Measurements from ENCODE around the gene RRAD.
"Not testable (repeated sequence)": the region's sequence is repeated elsewhere in the genome, so short reads cannot be mapped to it uniquely, and the experiment has no call there.

The RRAD gene

DNA sequence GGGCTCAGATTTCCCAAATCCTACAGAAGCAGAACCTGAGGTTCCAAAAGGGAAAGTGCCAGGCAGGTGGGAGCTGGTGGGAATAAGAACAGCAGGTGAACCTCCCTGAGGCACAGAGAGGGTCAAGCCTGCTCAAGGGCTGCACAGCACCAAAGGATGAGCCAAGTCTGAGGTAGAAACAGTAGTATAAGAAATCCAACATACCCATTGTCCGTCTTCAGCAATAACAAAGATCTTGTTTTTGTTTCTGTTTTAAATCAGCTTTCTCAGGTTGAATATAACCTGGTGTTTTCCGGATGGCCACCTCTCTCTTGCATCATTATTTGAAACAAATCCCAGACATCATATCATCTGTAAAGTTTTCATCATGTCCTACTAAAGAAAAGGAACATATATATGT, 25.1 kb upstream of the RRAD start:
- no peak for DNase-seq

DNA sequence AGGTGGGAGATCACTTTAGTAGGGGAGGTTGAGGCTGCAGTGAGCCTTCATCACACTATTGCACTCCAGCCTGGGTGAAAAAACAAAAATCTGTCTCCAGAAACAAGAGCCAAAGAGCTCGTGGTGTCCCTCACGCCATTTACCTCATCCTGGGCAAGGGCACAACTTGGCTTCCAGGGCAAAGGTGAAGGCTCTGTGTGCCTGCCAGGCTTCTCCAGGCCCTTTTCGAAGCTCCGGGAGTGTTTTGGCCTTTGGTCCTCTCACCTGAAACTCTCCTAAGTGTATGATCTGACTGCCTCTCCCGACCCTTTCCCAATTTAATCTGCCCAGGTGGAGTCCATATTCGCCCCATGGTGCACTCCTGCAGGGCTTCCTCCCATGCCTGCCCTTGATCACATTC, 24.1 kb upstream of the RRAD start:
- DNase-seq = no peak

- no peak for DNase-seq
Measured at GRCh38 chr16:66948837-66949225, 23.5 kb upstream of the RRAD start.

- DNase-seq = no peak
Measured at GRCh38 chr16:66948134-66948836, 22.9 kb upstream of the RRAD start.

GRCh38 chr16:66947302-66948065, 22.1 kb upstream of the RRAD start:
- DNase-seq = peak; percentile 86

DNA sequence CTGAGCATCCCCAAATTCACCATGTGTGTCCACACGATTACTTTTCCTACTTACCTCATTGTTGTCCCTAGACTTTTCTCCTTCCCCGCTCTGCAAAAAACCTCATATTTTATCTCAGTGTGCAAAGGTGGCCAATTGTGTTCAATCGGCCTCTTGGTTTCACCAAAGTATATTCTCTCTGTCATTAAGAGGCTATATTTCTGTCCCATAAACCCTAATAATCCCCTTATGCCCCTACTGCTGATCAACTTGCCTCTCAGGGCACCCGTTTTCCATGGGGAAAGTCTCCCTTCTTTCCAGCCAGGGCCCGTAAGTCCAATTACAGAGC, 21.6 kb upstream of the RRAD start:
- no peak for DNase-seq

GRCh38 chr16:66946541-66946940, 21.2 kb upstream of the RRAD start:
- no peak for DNase-seq

DNA sequence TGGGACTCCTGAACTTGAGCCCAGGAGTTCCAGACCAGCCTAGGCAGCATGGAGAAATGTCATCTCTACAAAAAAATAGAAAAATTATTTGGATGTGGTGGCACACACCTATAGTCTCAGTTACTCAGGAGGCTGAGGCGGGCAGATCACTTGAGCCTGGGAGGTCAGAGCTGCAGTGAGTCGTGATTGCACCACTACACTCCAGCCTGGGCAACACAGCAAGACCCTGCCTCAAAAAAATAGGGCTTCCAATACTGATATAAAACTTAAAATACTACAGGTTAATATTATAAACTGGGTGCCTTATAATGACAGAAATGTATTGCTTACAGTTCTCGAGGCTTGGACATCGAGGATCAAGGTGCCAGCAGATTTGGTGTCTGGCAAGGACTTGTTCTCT, 20.6 kb upstream of the RRAD start:
- DNase-seq = no peak

DNA sequence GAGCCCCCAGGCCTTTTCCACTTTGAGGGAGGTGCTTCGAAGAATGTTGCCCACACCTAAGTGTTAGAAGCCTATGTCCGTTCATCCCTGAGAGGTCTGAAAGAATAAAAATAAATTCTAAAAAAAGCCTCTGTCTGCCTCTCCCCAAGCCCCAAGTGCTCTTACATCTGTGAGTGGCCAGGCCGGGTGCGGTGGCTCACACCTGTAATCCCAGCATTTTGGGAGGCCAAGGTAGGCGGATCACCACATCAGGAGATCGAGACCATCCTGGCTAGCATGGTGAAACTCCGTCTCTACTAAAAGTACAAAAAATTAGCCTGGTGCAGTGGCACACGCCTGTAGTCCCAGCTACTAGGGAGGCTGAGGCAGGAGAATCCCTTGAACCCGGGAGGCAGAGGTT, 19.6 kb upstream of the RRAD start:
- not testable (repeated sequence) for DNase-seq

DNA sequence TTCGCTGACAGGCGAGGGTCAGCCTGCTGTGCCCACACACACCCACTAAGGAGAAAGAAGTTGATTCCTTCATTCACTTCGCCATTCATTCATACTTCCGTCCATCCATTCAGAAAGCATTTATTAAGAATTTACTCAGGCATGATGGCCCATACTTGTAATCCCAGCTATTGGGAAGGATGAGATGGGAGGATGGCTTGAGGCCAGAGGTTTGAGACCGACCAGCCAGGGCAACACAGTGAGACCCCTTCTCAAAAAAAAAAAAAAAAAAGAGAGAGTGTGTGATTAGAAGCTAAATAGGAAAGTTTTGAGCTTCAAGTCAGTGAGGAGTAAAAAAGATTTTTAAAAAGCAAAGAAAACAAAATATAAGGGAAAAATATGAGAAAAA, 18.7 kb upstream of the RRAD start:
- no peak for DNase-seq

GRCh38 chr16:66943426-66944053, 18.2 kb upstream of the RRAD start:
- no peak for DNase-seq

DNA sequence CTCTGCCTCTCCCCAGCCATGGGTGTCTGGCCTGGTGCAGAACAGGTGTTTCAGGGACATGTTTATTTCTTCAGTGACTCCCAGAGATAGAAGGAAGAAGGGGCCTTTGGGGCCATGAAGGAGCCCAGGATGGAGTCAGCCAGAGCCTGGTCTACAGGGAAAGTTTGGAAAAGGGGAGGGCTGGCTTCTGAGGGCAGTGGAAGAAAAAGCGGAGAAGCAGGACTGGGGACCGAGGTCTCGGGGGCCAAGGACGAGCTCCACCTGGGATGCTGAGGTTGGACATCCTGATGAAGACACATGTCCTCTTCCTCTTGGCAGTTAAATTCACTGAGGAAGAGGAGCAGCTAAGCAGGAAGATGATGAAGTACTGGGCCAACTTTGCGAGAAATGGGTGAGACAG, 17.6 kb upstream of the RRAD start:
- DNase-seq = no peak

- no peak for DNase-seq
Measured at GRCh38 chr16:66940236-66940635, 14.9 kb upstream of the RRAD start.

DNA sequence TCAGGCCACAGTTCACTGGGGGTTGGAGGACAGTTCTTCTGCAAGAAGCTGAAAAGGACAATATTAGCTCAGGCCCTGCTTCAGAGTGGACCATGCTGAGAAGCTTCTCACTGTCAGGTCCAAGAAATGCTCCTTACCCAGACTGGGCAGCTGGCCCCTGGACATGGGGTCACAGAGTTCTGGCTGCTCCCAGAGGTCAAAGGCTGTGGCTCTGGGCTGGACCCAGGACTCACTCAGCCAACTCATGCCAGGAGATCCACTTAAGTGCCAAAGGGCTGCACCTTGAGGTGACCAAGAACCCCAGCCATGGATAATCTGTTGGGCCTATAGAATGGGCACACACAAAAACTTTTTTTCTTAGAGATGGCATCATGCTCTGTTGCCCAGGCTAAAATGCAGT, 14.0 kb upstream of the RRAD start:
- no peak for DNase-seq

- no peak for DNase-seq
Measured at GRCh38 chr16:66937725-66938337, 12.5 kb upstream of the RRAD start.

DNA sequence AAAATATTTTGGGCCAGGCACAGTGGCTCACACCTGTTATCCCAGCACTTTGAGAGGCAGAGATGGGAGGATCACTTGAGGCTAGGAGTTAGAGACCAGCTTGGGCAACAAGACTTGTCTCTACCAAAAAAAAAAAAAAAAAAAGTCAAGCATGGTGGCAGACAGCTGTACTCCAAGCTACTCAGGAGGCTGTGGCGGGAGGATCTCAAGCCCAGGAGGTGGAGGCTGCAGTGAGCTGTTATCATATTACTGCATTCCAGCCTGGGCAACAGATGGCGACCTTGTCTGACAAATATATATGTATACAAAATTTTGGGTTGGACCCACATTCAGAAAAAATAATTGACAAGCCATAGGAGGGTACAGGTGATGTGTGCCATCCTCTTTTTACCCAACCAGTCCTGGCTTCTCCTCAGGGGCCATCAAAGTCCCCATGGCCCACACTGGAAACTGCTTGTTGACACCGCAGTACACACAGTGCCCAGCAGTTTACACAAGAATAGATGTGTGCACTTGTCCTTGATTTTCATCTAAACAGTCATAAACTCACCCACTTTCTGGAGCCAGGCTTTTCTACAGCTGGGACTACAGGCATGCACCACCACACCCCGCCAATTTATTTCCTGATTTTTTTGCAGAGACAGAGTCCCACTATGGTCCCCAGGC, 11.7 kb upstream of the RRAD start:
- DNase-seq = no peak

DNA sequence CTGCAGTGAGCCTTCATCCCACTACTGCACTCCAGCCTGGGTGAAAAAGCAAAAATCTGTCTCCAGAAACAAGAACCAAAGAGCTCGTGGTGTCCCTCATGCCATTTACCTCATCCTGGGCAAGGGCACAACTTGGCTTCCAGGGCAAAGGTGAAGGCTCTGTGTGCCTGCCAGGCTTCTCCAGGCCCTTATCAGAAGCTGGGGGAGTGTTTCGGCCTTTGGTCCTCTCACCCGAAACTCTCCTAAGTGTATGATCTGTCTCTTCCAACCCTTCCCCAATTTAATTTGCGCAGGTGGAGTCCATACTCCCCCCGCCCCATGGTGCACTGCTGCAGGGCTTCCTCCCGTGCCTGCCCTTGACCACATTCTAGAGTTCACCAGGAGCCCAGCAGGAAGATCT, 11.1 kb upstream of the RRAD start:
- no peak for DNase-seq

DNA sequence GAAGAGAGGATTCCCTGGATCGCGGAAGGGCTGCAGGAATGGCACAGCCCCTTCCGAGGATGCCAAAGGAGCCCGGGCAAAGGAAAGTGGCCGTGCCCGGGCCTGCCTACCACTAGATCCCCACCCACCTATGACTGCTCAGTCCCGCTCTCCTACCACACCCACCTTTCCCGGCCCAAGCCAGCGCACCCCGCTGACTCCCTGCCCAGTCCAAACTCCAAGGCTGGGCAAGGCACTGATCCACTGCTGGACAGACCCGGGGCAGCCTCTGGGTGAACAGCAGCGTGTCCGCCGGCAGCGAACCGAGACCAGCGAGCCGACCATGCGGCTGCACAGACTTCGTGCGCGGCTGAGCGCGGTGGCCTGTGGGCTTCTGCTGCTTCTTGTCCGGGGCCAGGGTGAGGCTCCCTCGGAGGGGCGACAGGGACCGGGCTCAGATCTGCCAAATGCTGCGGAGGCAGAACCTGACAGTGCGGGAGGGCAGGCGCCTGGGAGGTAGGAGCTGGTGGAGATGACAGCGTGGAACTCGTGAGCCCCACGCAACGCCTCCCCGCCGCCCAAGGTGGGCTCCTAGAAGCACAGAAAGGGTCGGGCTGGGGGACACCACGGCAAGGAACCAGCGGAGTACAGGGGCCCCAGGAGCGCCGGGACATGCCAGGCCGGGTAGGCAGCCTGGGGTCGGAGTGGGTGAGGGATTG, 10.1 kb upstream of the RRAD start, which contains the start of gene CES2:
Gene CES2, plus strand, starts transcription at position 203 of the 698 bp plus-strand sequence. Its CDS starts 120 bp downstream, at position 323.
- no peak for DNase-seq

GRCh38 chr16:66934839-66935313, 9.5 kb upstream of the RRAD start:
- not testable (repeated sequence) for DNase-seq

GRCh38 chr16:66934138-66934838, 9.0 kb upstream of the RRAD start, which contains the start of gene CIAO2B:
CIAO2B (minus strand) TSS chr16:66934402; CDS start chr16:66934364, 38 bp downstream.
- DNase-seq = peak; percentile 90

- peak; percentile 59 for DNase-seq
Measured at GRCh38 chr16:66933776-66934137, 8.4 kb upstream of the RRAD start.

DNA sequence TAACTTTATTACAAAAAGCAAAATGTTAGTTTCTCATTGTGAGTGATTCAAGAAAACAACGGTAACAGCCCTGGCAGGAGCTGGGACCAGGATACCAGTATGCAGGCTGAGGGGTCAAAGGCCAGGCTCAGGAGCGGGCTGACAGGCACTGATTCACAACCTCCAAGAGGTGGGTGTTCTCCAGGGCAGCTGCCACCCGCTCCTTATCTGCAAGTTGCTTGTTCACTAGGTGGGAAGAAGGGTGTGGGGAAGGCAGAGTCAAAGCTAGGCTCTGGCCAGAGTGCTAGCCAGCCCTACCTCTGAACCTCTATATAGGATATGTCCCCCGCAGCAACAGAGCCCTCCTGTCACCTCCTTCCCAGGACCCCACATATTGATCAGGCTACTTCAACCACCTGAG, 6.7 kb upstream of the RRAD start:
- no peak for DNase-seq
